Panc1 (cell line): Measurements from ENCODE around the gene PCP4L1.

Experiments
- POLR2AphosphoS5 ChIP-seq: IDR thresholded peaks from 2 replicates; pipeline ENCODE4 v1.6.1; 2012; ENCODE audit warnings: mild to moderate bottlenecking, low read depth, low read length, moderate library complexity
- REST ChIP-seq, 2 experiments: IDR thresholded peaks; 2 replicates each; pipeline ENCODE4 v1.6.1; 2011 to 2012; ENCODE audit warnings: low read depth in 2 of 2, control low read depth in 1 of 2, low read length in 1 of 2, mild to moderate bottlenecking in 1 of 2, moderate library complexity in 1 of 2; ENCODE audit not compliant: insufficient read depth in 1 of 2
- SIN3A ChIP-seq: IDR thresholded peaks from 2 replicates; pipeline ENCODE4 v1.6.1; 2012; ENCODE audit warnings: low read depth, mild to moderate bottlenecking, low read length, moderate library complexity, borderline replicate concordance; ENCODE audit not compliant: insufficient read depth
- TCF7L2 ChIP-seq: IDR thresholded peaks from 2 replicates; pipeline ENCODE4 v1.6.1; 2011; ENCODE audit warnings: mild to moderate bottlenecking, low read depth, low read length, inconsistent platforms
- TF ChIP-seq, protein P1 (sequence below): fragments of 450-650 bp; IDR thresholded peaks from 2 replicates; pipeline ENCODE4 v1.5.1; 2017; ENCODE audit warnings: mild to moderate bottlenecking

- TF ChIP-seq, protein P1, sequence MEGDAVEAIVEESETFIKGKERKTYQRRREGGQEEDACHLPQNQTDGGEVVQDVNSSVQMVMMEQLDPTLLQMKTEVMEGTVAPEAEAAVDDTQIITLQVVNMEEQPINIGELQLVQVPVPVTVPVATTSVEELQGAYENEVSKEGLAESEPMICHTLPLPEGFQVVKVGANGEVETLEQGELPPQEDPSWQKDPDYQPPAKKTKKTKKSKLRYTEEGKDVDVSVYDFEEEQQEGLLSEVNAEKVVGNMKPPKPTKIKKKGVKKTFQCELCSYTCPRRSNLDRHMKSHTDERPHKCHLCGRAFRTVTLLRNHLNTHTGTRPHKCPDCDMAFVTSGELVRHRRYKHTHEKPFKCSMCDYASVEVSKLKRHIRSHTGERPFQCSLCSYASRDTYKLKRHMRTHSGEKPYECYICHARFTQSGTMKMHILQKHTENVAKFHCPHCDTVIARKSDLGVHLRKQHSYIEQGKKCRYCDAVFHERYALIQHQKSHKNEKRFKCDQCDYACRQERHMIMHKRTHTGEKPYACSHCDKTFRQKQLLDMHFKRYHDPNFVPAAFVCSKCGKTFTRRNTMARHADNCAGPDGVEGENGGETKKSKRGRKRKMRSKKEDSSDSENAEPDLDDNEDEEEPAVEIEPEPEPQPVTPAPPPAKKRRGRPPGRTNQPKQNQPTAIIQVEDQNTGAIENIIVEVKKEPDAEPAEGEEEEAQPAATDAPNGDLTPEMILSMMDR, result no peak
- TF ChIP-seq POLR2AphosphoS5, result no peak
- no peak for TF ChIP-seq TCF7L2
- TF ChIP-seq SIN3A, result no peak
- TF ChIP-seq REST (IDR thresholded peaks at IDR 0.05; ENCODE audit: insufficient read depth in 1 of 2, low read depth in 2 of 2, low read length in 1 of 2), result no peak
Measured at GRCh38 chr1:161260376-161261260, 2.1 kb downstream of the PCP4L1 start.
